Osteocyte (in vitro differentiated cells): ENCODE data around the gene SLC13A4. TPM values are rescaled to one million over a fixed set of nuclear protein-coding genes. Genes with fewer than 3 reads are reported as not detected.

Experiments
- DNase-seq: peaks from one replicate; pipeline ENCODE4 v3.0.0; 2021; ENCODE audit warnings: mixed read lengths; ENCODE audit not compliant: unreplicated experiment; ENCODE audit errors: extremely low spot score
- H3K27ac Mint-ChIP-seq: one replicate; pipeline ENCODE4 v1.8.0; 2021; ENCODE audit warnings: mild to moderate bottlenecking, mixed read lengths; ENCODE audit not compliant: unreplicated experiment
- H3K27me3 Mint-ChIP-seq: one replicate; pipeline ENCODE4 v1.8.0; 2021; ENCODE audit warnings: mixed read lengths; ENCODE audit not compliant: unreplicated experiment
- H3K36me3 Mint-ChIP-seq: one replicate; pipeline ENCODE4 v1.8.0; 2021; ENCODE audit warnings: mixed read lengths; ENCODE audit not compliant: unreplicated experiment
- H3K4me1 Mint-ChIP-seq: one replicate; pipeline ENCODE4 v1.8.0; 2021; ENCODE audit warnings: mixed read lengths; ENCODE audit not compliant: unreplicated experiment
- H3K4me3 Mint-ChIP-seq: one replicate; pipeline ENCODE4 v1.8.0; 2021; ENCODE audit warnings: mild to moderate bottlenecking, moderate library complexity, mixed read lengths; ENCODE audit not compliant: unreplicated experiment
- H3K9me3 Mint-ChIP-seq: one replicate; pipeline ENCODE4 v1.8.0; 2021; ENCODE audit warnings: mixed read lengths; ENCODE audit not compliant: unreplicated experiment
- total RNA-seq: library from RNA; stranded (reverse); gene quantifications from 2 replicates; pipeline ENCODE4 v1.2.1, GENCODE V29; 2021
- TF ChIP-seq, protein P1 (sequence below): fragments of 200-600 bp; sonication (generic); IDR thresholded peaks from 2 replicates; pipeline ENCODE4 v1.5.0; 2021; ENCODE audit warnings: antibody characterized with exemption, mild to moderate bottlenecking, moderate library complexity

SLC13A4 gene
- total RNA-seq, 1 donor from 2014 or later, result 0.81 TPM

DNA sequence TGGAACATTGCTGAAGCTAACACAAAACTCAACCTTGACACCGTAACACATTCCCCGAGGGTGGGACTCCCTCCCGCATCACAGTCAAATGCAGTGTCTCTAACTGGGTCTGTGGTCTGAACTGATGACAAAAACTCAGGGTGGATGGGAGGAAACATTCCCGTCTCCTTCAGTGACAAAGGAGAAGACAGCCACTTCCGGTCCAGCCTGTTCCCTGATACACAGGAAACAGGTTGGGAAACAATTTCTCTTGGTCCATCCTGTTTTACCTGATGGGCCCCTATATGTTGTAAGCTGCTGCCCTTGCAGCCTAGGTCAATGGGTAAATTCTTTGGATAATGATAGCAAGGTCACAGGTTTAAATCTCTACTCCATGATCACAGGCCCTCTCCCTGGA, 20.4 kb downstream of the SLC13A4 start:
- no peaks in the 10 kb centered on the region for H3K9me3 Mint-ChIP-seq
- no peaks in the 10 kb centered on the region for H3K27me3 Mint-ChIP-seq
- no peak overlapping the region for H3K4me3 Mint-ChIP-seq
- peaks cover 13% of the 10 kb centered on the region for H3K4me1 Mint-ChIP-seq
- DNase-seq, result no peak
- H3K36me3 Mint-ChIP-seq, result no peaks in the 10 kb centered on the region
- TF ChIP-seq, protein P1, sequence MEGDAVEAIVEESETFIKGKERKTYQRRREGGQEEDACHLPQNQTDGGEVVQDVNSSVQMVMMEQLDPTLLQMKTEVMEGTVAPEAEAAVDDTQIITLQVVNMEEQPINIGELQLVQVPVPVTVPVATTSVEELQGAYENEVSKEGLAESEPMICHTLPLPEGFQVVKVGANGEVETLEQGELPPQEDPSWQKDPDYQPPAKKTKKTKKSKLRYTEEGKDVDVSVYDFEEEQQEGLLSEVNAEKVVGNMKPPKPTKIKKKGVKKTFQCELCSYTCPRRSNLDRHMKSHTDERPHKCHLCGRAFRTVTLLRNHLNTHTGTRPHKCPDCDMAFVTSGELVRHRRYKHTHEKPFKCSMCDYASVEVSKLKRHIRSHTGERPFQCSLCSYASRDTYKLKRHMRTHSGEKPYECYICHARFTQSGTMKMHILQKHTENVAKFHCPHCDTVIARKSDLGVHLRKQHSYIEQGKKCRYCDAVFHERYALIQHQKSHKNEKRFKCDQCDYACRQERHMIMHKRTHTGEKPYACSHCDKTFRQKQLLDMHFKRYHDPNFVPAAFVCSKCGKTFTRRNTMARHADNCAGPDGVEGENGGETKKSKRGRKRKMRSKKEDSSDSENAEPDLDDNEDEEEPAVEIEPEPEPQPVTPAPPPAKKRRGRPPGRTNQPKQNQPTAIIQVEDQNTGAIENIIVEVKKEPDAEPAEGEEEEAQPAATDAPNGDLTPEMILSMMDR, result no peak
- H3K27ac Mint-ChIP-seq, result no peak overlapping the region

DNA sequence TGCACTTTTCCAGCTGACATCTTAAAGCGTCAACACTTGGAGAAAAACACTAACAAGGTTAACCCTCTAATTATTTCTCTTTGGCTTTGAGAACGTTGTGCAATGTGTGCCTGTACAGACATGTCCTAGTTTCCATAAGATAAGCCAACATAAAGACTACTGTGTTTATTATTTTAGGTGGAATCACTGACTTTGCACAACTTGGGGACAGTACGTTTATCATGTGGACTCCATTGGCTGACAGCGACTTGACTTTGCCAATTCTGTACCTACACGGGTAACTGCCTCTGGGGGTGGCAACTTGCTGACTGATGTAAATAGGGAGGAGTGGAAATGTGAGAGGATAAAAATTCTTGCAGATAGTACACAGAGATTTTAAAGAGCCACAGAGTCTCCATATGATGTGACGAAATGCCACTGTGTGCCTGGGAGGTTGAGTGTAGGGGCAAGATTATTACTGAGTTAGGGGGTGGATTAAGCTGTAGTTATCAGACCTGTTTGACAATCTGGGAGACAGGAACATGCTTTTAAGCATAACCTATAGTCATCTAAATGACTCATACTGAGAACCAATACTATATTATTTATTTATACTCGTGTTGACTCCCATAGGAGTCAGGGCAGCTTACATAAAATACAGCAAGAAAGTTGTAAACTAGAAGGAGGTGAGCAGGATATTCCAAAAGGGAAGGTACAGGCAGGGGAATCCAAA, 21.0 kb downstream of the SLC13A4 start:
- H3K27me3 Mint-ChIP-seq, result no peaks in the 10 kb centered on the region
- no peaks in the 10 kb centered on the region for H3K9me3 Mint-ChIP-seq
- H3K27ac Mint-ChIP-seq, result no peak overlapping the region
- H3K36me3 Mint-ChIP-seq, result no peaks in the 10 kb centered on the region
- no peak overlapping the region for H3K4me3 Mint-ChIP-seq
- no peak for DNase-seq
- TF ChIP-seq, protein P1, result no peak
- peaks cover 7% of the 10 kb centered on the region for H3K4me1 Mint-ChIP-seq

DNA sequence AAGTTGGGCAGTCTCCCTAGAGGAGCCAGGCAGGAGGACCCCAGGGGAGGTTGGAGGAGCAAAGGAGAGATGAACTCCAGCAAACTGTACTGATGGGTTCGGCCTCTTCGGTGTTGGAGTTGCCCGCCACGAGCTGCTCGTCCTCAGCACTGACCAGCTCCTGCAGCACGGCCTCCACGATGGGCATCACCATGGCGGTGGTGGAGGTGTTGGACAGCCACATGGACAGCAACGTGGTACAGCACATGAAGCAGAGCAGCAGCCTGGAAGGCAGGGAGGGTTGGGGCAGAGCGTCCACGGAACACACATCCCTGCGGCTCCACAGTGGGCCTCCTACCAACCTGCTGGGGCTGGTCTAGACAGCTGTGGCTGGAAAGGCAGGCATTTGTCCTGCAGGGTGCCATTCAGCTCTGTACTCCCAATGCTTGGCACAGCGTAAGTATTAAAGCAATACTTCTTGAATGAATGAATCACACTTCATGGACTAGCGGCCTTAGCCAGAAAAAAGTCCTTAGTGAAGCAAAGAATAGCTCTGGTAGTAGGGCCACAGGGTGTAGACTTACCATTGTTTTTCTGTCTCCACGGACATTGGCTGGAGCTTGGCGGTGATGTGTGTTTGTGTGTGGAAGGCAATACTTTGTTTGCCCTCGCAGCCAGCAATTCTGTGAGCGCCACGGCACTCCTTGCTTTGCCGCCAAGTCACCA, 21.8 kb downstream of the SLC13A4 start:
- H3K9me3 Mint-ChIP-seq, result no peaks in the 10 kb centered on the region
- H3K27me3 Mint-ChIP-seq, result no peaks in the 10 kb centered on the region
- DNase-seq, result no peak
- TF ChIP-seq, protein P1, result no peak
- H3K27ac Mint-ChIP-seq, result no peak overlapping the region
- peaks cover 6% of the 10 kb centered on the region for H3K4me1 Mint-ChIP-seq
- H3K36me3 Mint-ChIP-seq, result no peaks in the 10 kb centered on the region
- H3K4me3 Mint-ChIP-seq, result no peak overlapping the region

DNA sequence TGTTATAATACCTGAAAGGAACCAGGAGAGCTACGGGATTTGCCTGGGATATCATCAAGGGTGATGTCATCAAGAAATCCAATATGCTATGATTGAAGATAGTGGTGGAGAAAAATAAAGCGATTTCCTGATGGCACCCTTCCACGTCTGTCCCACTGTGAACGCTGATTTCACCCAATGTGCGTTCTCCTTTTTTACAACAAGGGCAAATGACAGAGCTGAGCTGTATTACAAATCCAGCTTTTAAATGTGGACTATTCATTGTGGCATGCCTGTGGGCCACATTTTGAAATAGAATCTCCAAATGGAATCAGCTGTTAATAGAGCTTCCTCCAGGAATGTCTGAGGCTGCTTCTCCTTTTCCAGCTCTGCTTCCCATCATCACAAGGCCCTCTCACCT, 23.3 kb downstream of the SLC13A4 start:
- Mint-ChIP-seq H3K4me3 (no peak overlapping the region), H3K9me3 (no peaks in the 10 kb centered on the region), H3K4me1 (peaks cover 6% of the 10 kb centered on the region), H3K27me3 (no peaks in the 10 kb centered on the region), H3K27ac (no peak overlapping the region), H3K36me3 (peaks cover 6% of the 10 kb centered on the region)
- no peak for DNase-seq
- TF ChIP-seq, protein P1, result no peak

DNA sequence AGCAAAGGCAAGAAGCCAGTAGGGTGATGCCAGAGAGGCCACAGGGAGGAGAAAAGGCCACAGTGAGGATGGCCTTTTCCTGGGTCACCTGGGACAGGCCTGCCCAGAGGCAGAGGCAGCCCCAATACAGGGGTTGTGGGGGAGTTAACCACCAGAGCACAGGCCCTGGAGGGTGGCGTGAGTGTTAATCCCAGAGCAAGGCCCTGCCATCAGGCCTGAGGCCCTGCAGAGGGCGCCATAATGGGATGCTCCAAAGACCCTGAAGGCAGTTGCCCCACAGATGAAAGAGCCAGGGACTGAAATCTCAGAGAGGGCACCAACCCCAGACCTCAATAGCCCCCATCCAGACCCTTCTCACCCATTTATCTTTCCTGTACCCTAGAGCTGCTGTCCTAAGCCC, 23.9 kb downstream of the SLC13A4 start:
- Mint-ChIP-seq H3K36me3 (peaks cover 6% of the 10 kb centered on the region), H3K4me1 (peaks cover 3% of the 10 kb centered on the region), H3K27ac (no peak overlapping the region), H3K4me3 (no peak overlapping the region), H3K9me3 (no peaks in the 10 kb centered on the region), H3K27me3 (no peaks in the 10 kb centered on the region)
- TF ChIP-seq, protein P1, result peak; percentile 15
- no peak for DNase-seq
